GM23338 (cell line): Measurements from ENCODE around the gene PHF23.

ENCODE experiments used
- CREB1 ChIP-seq: fragments of 250-450 bp; sonication (Bioruptor Pico); IDR thresholded peaks from 2 replicates; pipeline ENCODE4 v1.5.0; 2020; ENCODE audit warnings: low read depth, mild to moderate bottlenecking, moderate library complexity
- CTCF ChIP-seq, 2 experiments: fragments of 200-600 bp in 1 of 2; sonication (generic) in 1 of 2; conservative IDR thresholded peaks; 2 replicates each; pipeline versions ENCODE4 v1.5.1 to v1.6.1; 2016 to 2017; ENCODE audit warnings: antibody characterized with exemption in 2 of 2, low read depth in 2 of 2, mild to moderate bottlenecking in 2 of 2, moderate library complexity in 1 of 2
- EZH2 ChIP-seq: fragments of 200-600 bp; sonication (generic); IDR thresholded peaks from one replicate; pipeline ENCODE4 v1.8.0; 2017; ENCODE audit warnings: antibody characterized with exemption, mild to moderate bottlenecking, low read depth; ENCODE audit not compliant: unreplicated experiment
- EZH2phosphoT487 ChIP-seq: fragments of 200-600 bp; sonication (generic); IDR thresholded peaks from one replicate; pipeline ENCODE4 v1.8.1; 2018; ENCODE audit warnings: antibody characterized with exemption; ENCODE audit not compliant: unreplicated experiment
- JUNB ChIP-seq: IDR thresholded peaks from one replicate; pipeline ENCODE4 v1.6.1; 2016; ENCODE audit warnings: antibody characterized with exemption; ENCODE audit not compliant: unreplicated experiment
- NANOG ChIP-seq: IDR thresholded peaks from 2 replicates; pipeline ENCODE4 v1.6.1; 2016; ENCODE audit warnings: antibody characterized with exemption, borderline replicate concordance
- POLR2AphosphoS5 ChIP-seq: IDR thresholded peaks from 2 replicates; pipeline ENCODE4 v1.6.1; 2016; ENCODE audit warnings: antibody characterized with exemption, low read depth
- REST ChIP-seq: IDR thresholded peaks from one replicate; pipeline ENCODE4 v1.6.1; 2018; ENCODE audit warnings: antibody characterized with exemption; ENCODE audit not compliant: unreplicated experiment
- STAT1 ChIP-seq: IDR thresholded peaks from one replicate; pipeline ENCODE4 v1.6.1; 2016; ENCODE audit warnings: antibody characterized with exemption; ENCODE audit not compliant: unreplicated experiment
- ZNF114 ChIP-seq: fragments of 250-450 bp; sonication (Bioruptor Pico); IDR thresholded peaks from 2 replicates; pipeline ENCODE4 v1.5.0; 2020; ENCODE audit warnings: mild to moderate bottlenecking, moderate library complexity
- ZNF331 ChIP-seq: fragments of 250-450 bp; sonication (Bioruptor Pico); IDR thresholded peaks from 2 replicates; pipeline ENCODE4 v1.5.0; 2020; ENCODE audit warnings: low read depth, mild to moderate bottlenecking, moderate library complexity
- TF ChIP-seq, protein P1 (sequence below): fragments of 250-450 bp; sonication (Bioruptor Pico); IDR thresholded peaks from 2 replicates; pipeline ENCODE4 v1.5.0; 2020; ENCODE audit warnings: mild to moderate bottlenecking, moderate library complexity
- TF ChIP-seq, protein P2 (sequence below): IDR thresholded peaks from 2 replicates; pipeline ENCODE4 v1.6.1; 2016; ENCODE audit warnings: antibody characterized with exemption

DNA sequence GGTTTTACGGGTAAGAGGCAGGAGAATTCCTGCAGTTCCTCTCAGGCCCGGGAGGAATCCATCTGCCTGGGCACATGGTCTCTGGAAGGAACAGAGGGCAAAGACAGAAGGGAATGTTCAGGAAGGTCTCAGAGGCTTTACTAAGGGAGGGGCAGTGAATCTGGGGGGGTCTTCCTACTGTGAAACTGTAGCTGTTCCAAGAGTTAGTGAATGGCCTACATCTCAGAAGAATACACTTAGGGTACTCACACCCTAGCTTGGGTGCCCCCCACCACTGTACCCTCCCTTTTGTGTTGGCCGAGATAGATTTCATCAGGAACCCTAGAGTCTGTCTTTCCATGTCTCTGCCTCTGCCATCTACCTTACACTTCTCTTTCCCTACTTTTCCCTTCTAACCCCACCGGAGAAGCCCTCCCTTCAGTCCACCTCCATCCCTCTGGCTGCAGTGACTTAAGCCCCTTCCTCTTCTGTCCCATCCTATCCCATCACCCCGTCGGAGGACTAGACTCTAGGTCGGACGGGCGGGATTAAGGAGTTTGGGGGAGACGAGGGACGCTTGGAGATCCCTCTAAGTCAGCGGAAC lies 19.9 kb downstream of the PHF23 start:
- TF ChIP-seq CTCF (conservative IDR thresholded peaks at IDR 0.05; ENCODE audit: low read depth in 2 of 2) (no peak), CREB1 (CRISPR knock-in tag) (no peak), REST (no peak), POLR2AphosphoS5 (no peak), EZH2 (no peak), ZNF114 (CRISPR knock-in tag) (no peak), EZH2phosphoT487 (no peak), STAT1 (no peak), NANOG (no peak), JUNB (no peak), ZNF331 (CRISPR knock-in tag) (no peak)
- TF ChIP-seq, protein P1, sequence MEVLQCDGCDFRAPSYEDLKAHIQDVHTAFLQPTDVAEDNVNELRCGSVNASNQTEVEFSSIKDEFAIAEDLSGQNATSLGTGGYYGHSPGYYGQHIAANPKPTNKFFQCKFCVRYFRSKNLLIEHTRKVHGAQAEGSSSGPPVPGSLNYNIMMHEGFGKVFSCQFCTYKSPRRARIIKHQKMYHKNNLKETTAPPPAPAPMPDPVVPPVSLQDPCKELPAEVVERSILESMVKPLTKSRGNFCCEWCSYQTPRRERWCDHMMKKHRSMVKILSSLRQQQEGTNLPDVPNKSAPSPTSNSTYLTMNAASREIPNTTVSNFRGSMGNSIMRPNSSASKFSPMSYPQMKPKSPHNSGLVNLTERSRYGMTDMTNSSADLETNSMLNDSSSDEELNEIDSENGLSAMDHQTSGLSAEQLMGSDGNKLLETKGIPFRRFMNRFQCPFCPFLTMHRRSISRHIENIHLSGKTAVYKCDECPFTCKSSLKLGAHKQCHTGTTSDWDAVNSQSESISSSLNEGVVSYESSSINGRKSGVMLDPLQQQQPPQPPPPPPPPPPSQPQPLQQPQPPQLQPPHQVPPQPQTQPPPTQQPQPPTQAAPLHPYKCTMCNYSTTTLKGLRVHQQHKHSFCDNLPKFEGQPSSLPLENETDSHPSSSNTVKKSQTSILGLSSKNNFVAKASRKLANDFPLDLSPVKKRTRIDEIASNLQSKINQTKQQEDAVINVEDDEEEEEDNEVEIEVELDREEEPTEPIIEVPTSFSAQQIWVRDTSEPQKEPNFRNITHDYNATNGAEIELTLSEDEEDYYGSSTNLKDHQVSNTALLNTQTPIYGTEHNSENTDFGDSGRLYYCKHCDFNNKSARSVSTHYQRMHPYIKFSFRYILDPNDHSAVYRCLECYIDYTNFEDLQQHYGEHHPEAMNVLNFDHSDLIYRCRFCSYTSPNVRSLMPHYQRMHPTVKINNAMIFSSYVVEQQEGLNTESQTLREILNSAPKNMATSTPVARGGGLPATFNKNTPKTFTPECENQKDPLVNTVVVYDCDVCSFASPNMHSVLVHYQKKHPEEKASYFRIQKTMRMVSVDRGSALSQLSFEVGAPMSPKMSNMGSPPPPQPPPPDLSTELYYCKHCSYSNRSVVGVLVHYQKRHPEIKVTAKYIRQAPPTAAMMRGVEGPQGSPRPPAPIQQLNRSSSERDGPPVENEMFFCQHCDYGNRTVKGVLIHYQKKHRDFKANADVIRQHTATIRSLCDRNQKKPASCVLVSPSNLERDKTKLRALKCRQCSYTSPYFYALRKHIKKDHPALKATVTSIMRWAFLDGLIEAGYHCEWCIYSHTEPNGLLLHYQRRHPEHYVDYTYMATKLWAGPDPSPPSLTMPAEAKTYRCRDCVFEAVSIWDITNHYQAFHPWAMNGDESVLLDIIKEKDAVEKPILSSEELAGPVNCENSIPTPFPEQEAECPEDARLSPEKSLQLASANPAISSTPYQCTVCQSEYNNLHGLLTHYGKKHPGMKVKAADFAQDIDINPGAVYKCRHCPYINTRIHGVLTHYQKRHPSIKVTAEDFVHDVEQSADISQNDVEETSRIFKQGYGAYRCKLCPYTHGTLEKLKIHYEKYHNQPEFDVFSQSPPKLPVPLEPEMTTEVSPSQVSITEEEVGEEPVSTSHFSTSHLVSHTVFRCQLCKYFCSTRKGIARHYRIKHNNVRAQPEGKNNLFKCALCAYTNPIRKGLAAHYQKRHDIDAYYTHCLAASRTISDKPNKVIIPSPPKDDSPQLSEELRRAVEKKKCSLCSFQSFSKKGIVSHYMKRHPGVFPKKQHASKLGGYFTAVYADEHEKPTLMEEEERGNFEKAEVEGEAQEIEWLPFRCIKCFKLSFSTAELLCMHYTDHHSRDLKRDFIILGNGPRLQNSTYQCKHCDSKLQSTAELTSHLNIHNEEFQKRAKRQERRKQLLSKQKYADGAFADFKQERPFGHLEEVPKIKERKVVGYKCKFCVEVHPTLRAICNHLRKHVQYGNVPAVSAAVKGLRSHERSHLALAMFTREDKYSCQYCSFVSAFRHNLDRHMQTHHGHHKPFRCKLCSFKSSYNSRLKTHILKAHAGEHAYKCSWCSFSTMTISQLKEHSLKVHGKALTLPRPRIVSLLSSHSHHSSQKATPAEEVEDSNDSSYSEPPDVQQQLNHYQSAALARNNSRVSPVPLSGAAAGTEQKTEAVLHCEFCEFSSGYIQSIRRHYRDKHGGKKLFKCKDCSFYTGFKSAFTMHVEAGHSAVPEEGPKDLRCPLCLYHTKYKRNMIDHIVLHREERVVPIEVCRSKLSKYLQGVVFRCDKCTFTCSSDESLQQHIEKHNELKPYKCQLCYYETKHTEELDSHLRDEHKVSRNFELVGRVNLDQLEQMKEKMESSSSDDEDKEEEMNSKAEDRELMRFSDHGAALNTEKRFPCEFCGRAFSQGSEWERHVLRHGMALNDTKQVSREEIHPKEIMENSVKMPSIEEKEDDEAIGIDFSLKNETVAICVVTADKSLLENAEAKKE (CRISPR knock-in tag), result no peak
- TF ChIP-seq, protein P2, sequence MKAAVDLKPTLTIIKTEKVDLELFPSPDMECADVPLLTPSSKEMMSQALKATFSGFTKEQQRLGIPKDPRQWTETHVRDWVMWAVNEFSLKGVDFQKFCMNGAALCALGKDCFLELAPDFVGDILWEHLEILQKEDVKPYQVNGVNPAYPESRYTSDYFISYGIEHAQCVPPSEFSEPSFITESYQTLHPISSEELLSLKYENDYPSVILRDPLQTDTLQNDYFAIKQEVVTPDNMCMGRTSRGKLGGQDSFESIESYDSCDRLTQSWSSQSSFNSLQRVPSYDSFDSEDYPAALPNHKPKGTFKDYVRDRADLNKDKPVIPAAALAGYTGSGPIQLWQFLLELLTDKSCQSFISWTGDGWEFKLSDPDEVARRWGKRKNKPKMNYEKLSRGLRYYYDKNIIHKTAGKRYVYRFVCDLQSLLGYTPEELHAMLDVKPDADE, result no peak
